CD1c-positive myeloid dendritic cell (primary cell): ENCODE measurements around the gene PCDHGB6.
"Not testable (repeated sequence)": the region's sequence is repeated elsewhere in the genome, so short reads cannot be mapped to it uniquely, and the experiment has no call there.

Experiments used
- DNase-seq: peaks from one replicate; pipeline ENCODE4 v3.0.0-alpha.2; 2016; ENCODE audit errors: extremely low spot score

Gene PCDHGB6

GRCh38 chr5:141419074-141419880 is 11.5 kb downstream of the PCDHGB6 start:
- no peak for DNase-seq

- peak; percentile 84 for DNase-seq
Measured at GRCh38 chr5:141420855-141421488, 13.2 kb downstream of the PCDHGB6 start, which contains the start of gene PCDHGA11. Gene PCDHGA11 (plus strand): TSS chr5:141421051. CDS start chr5:141421228, 177 bp downstream.

GRCh38 chr5:141421489-141421855 is 13.7 kb downstream of the PCDHGB6 start:
- no peak for DNase-seq

GRCh38 chr5:141422742-141423291 is 15.0 kb downstream of the PCDHGB6 start:
- no peak for DNase-seq

GRCh38 chr5:141427783-141428426 is 20.1 kb downstream of the PCDHGB6 start:
- no peak for DNase-seq

GRCh38 chr5:141430332-141431113 is 22.7 kb downstream of the PCDHGB6 start, which contains the start of gene PCDHGA12:
Gene PCDHGA12 (plus strand): TSS chr5:141430507. CDS start chr5:141430760, 253 bp downstream.
- DNase-seq: peak; percentile 74

- DNase-seq: no peak
Measured at GRCh38 chr5:141431286-141431685, 23.5 kb downstream of the PCDHGB6 start.

GRCh38 chr5:141432308-141432707 is 24.5 kb downstream of the PCDHGB6 start:
- not testable (repeated sequence) for DNase-seq

- not testable (repeated sequence) for DNase-seq
Measured at GRCh38 chr5:141432726-141433125, 24.9 kb downstream of the PCDHGB6 start.

- DNase-seq: no peak
Measured at GRCh38 chr5:141434006-141434405, 26.2 kb downstream of the PCDHGB6 start.

- DNase-seq: no peak
Measured at GRCh38 chr5:141437221-141437620, 29.4 kb downstream of the PCDHGB6 start.

GRCh38 chr5:141439411-141440141 is 31.8 kb downstream of the PCDHGB6 start:
- DNase-seq: no peak

GRCh38 chr5:141440341-141440740 is 32.5 kb downstream of the PCDHGB6 start:
- no peak for DNase-seq

GRCh38 chr5:141441571-141442170 is 33.9 kb downstream of the PCDHGB6 start:
- DNase-seq: no peak
